ENCODE results near the gene GORASP1.

Gene GORASP1

DNA sequence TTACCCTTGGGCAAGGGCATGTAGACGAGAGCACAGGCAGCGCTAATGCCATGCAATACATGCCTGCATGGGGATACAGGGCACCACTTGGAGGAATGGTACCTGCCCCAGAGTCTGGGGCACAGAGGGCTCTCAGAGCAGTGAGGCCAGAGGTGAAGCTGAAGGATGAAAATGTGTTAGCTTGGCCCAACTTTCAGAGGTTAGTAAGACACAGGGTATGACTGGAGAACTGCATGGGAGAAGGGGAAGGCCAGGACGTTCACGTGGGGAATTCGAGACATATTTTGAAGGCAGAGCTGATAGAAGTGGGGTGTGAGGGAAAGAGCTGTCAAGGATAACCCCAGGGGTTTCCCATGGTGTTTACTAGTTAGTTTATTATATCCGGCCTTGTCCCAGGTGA, 26.4 kb upstream of the GORASP1 start:
- Histone ChIP-seq H3K9me3 (no peaks in the 10 kb centered on the region), H3K4me3 (ENCODE audit: low read depth, low read length) (no peak overlapping the region), H3K4me1 (no peaks in the 10 kb centered on the region), H3K27me3 (no peaks in the 10 kb centered on the region), H3K36me3 (no peaks in the 10 kb centered on the region)
- TF ChIP-seq CTCF (IDR thresholded peaks at IDR 0.05; ENCODE audit: low read depth, low read length): no peak
- DNase-seq: no peak

- no peak for TF ChIP-seq CTCF (IDR thresholded peaks at IDR 0.05; ENCODE audit: low read depth, low read length)
- DNase-seq: no peak
- Histone ChIP-seq H3K4me1 (no peaks in the 10 kb centered on the region), H3K27me3 (no peaks in the 10 kb centered on the region), H3K4me3 (ENCODE audit: low read depth, low read length) (no peak overlapping the region), H3K9me3 (no peaks in the 10 kb centered on the region), H3K36me3 (no peaks in the 10 kb centered on the region)
These were observed 25.7 kb upstream of the GORASP1 start for GRCh38 chr3:39133093-39133490.

DNA sequence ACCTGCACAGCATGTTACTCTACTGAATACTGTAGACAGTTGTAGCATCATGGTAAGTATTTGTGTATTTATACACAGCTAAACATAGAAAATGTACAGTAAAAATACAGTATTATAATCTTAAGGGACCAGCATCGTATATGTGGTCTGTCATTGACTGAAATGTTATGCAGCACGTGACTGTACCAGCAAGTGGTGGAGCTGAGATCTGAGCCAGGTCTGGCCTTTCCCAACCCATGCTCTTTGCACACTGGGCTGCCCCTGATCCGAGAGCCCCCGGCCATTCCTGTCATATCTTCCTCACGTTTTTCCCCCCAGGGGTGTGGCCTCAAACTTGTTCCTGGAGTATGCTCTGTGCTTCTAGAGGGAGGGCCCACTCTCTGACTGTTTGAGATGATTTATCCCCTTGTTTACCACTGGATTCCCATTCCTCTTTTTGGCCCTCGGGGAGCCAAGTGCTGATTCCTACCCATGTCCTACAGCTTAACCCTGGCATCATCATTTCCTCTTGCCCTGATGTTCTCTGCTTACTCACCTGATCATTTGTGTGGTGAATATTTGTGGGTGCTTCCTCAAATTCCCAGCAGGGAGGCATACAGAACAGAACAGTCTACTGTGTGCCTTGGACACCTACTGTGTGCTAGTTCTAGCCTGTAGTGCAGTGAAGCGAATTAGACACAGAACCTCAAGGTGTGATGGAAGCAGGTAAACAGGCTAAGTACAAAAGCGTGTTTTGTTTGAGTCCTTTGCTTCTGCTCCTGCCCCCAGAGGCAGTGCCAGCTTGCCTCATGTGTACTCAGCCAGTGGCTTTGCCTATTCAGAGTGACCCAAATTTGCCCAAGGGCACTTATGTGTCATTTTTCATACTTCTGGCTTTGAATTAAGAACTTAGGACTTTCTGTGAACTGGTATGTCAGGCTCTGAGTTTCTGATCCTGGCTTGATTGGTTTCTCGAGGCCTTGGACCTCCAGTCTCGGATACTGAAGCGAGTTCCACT, 25.0 kb upstream of the GORASP1 start:
- Histone ChIP-seq H3K36me3 (no peaks in the 10 kb centered on the region), H3K4me3 (ENCODE audit: low read depth, low read length) (no peak overlapping the region), H3K27me3 (no peaks in the 10 kb centered on the region), H3K4me1 (no peaks in the 10 kb centered on the region), H3K9me3 (no peaks in the 10 kb centered on the region)
- TF ChIP-seq CTCF (IDR thresholded peaks at IDR 0.05; ENCODE audit: low read depth, low read length): no peak
- DNase-seq: no peak

- no peaks in the 10 kb centered on the region for H3K36me3 ChIP-seq
- H3K4me3 ChIP-seq (ENCODE audit: low read depth, low read length): no peak overlapping the region
- DNase-seq: no peak
- no peak for TF ChIP-seq CTCF (IDR thresholded peaks at IDR 0.05; ENCODE audit: low read depth, low read length)
- H3K4me1 ChIP-seq: no peaks in the 10 kb centered on the region
- H3K9me3 ChIP-seq: no peaks in the 10 kb centered on the region
- no peaks in the 10 kb centered on the region for H3K27me3 ChIP-seq
These were observed 23.4 kb upstream of the GORASP1 start for GRCh38 chr3:39130693-39131265.

DNA sequence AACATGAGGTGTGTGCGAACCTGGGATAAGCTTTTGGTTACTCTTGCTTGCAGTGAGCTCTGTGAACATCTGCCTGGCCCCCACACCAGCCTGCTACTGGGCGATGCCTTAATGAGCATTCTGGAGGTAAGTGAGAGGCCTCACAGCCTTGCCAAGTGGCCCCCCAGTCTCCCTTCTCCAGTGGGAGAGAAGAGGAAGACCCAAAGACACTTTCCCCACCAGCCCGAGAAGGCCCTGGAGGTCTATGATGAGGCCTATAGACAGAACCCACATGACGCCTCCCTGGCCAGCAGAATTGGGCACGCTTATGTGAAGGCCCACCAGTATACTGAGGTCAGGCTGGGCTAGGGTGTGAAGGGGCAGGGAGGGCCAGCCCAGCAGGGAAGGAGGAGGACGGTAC, 22.6 kb upstream of the GORASP1 start:
- TF ChIP-seq CTCF (IDR thresholded peaks at IDR 0.05; ENCODE audit: low read depth, low read length): no peak
- DNase-seq: no peak
- H3K4me3 ChIP-seq (ENCODE audit: low read depth, low read length): no peak overlapping the region

DNA sequence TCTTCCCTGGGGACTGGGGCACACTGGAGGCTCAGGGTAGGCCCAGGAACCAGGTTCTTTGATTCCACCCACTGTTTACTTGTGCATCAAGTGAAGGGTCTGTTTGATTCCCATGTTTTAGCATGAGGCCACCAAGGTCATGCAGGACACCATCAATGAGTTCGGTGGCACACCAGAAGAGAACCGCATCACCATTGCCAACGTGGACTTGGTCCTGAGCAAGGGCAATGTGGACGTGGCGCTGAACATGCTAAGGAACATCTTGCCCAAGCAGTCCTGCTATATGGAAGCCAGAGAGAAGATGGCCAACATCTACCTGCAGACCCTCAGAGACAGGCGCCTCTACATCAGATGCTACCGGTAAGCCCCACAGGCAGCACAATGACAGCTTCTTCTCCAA, 21.5 kb upstream of the GORASP1 start:
- H3K27me3 ChIP-seq: no peaks in the 10 kb centered on the region
- no peaks in the 10 kb centered on the region for H3K36me3 ChIP-seq
- TF ChIP-seq CTCF (IDR thresholded peaks at IDR 0.05; ENCODE audit: low read depth, low read length): no peak
- DNase-seq: no peak
- H3K9me3 ChIP-seq: no peaks in the 10 kb centered on the region
- no peak overlapping the region for H3K4me3 ChIP-seq (ENCODE audit: low read depth, low read length)
- no peaks in the 10 kb centered on the region for H3K4me1 ChIP-seq

More for the DNA sequence above, 22.6 kb upstream of the GORASP1 start:
- H3K27me3 ChIP-seq: no peaks in the 10 kb centered on the region
- no peaks in the 10 kb centered on the region for H3K4me1 ChIP-seq
- H3K36me3 ChIP-seq: no peaks in the 10 kb centered on the region
- H3K9me3 ChIP-seq: no peaks in the 10 kb centered on the region

Data from BE2C (cell line).